Sigmoid colon (tissue), 4 donors: Measurements from ENCODE around the gene KRT36.

Experiments used
- CTCF ChIP-seq, 4 experiments: fragments of 450-650 bp in 3 of 4; fragments of 200-600 bp in 1 of 4; IDR thresholded peaks; one replicate each; pipeline ENCODE4 v1.5.1; 2016 to 2019; ENCODE audit warnings: antibody characterized with exemption in 4 of 4, mild to moderate bottlenecking in 3 of 4, moderate library complexity in 2 of 4
- EP300 ChIP-seq, 4 donors: sonication (generic); formaldehyde crosslinking; IDR thresholded peaks; one replicate each; pipeline ENCODE4 v1.6.1; 2017; ENCODE audit warnings: antibody characterized with exemption in 4 of 4
- POLR2A ChIP-seq, 2 donors: fragments of 450-650 bp; IDR thresholded peaks; one replicate each; pipeline ENCODE4 v1.6.1; 2016; ENCODE audit warnings: antibody characterized with exemption in 2 of 2, mild to moderate bottlenecking in 2 of 2, moderate library complexity in 2 of 2
- POLR2AphosphoS5 ChIP-seq, 4 donors: sonication (generic); formaldehyde crosslinking; IDR thresholded peaks; one replicate each; pipeline ENCODE4 v1.6.1; 2017; ENCODE audit warnings: antibody characterized with exemption in 4 of 4

- no peak for TF ChIP-seq CTCF (IDR thresholded peaks at IDR 0.05)
- TF ChIP-seq POLR2AphosphoS5 (IDR thresholded peaks at IDR 0.05), result no peak
- no peak for TF ChIP-seq POLR2A (IDR thresholded peaks at IDR 0.05)
- no peak for TF ChIP-seq EP300 (IDR thresholded peaks at IDR 0.05)
Observed at GRCh38 chr17:41474863-41475262, 14.8 kb downstream of the KRT36 start.
